HCT116 (cell line): ENCODE results near the gene ZBTB20. TPM values are rescaled to one million over a fixed set of nuclear protein-coding genes. Genes with fewer than 3 reads are reported as not detected.
A peak's percentile ranks its signal among the peaks of the same experiment; 100 is the strongest.

ENCODE experiments used
- ATAC-seq: fragments of 200-7000 bp; cut with Tn5 transposase; 2 replicates; pipeline ENCODE4 v1.9.1; 2020; ENCODE audit warnings: mild to moderate bottlenecking, moderate library complexity
- BruUV-seq: library from RNA; stranded (reverse); fragments of 400-500 nt; replicated peaks from 2 replicates; lab custom pipeline; 2021; lab: Mats Ljungman, UMichigan
- CTCF ChIA-PET: fragments of 300-600 bp; sonication (Branson Sonifier 250); formaldehyde crosslinking; loops from one replicate; lab custom pipeline; 2021; ENCODE audit warnings: antibody characterized with exemption; lab: Charles Lee
- POLR2A ChIA-PET: fragments of 300-600, 350-600 bp; sonication (Branson Sonifier 250); formaldehyde crosslinking; loops from one replicate; lab custom pipeline; 2021; ENCODE audit warnings: antibody characterized with exemption; lab: Charles Lee
- RAD21 ChIA-PET, 2 experiments: fragments of 300-600 bp; sonication (Branson Sonifier 250); formaldehyde crosslinking; loops; one replicate each; lab custom pipeline; 2023; ENCODE audit warnings: low total read pairs in 2 of 2; ENCODE audit not compliant: uncharacterized antibody in 2 of 2, unreplicated experiment in 2 of 2, low non-redundant PET in 1 of 2; lab: Charles Lee
- DNase-seq: peaks from one replicate; pipeline ENCODE4 v3.0.0-alpha.2; 2010; ENCODE audit warnings: low read depth, low spot score
- H2AFZ ChIP-seq: fragments of 200-600 bp; shearing (Covaris generic), sonication (generic); 2 replicates; pipeline ENCODE4 v1.6.1; 2017; ENCODE audit warnings: low read depth, mixed run types, mixed read lengths, antibody characterized with exemption, low read length; ENCODE audit not compliant: poor library complexity, severe bottlenecking
- H3K27ac ChIP-seq: 2 replicates; pipeline ENCODE4 v1.5.1; 2012; ENCODE audit warnings: low read depth, low read length
- H3K27me3 ChIP-seq: fragments of 200-600 bp; sonication (generic); 2 replicates; pipeline ENCODE4 v1.6.1; 2016; ENCODE audit warnings: mixed run types, low read length, mixed read lengths; ENCODE audit not compliant: insufficient read depth
- H3K36me3 ChIP-seq, 2 experiments: fragments of 200-500 bp in 1 of 2; fragments of 200-600 bp in 1 of 2; sonication (Bioruptor generic) in 1 of 2; sonication (generic) in 1 of 2; 2 replicates each; pipeline versions ENCODE4 v1.5.1 to v1.6.1; 2014 to 2016; ENCODE audit warnings: low read length in 2 of 2, inconsistent platforms in 1 of 2, mixed read lengths in 1 of 2, mixed run types in 1 of 2; ENCODE audit not compliant: insufficient read depth in 2 of 2, control insufficient read depth in 1 of 2
- H3K4me1 ChIP-seq, 2 experiments: fragments of 200-600 bp in 1 of 2; sonication (generic) in 1 of 2; 2 replicates each; pipeline versions ENCODE4 v1.5.1 to v1.6.1; 2012 to 2017; ENCODE audit warnings: low read length in 2 of 2, inconsistent platforms in 1 of 2, mild to moderate bottlenecking in 1 of 2, mixed read lengths in 1 of 2, mixed run types in 1 of 2, moderate library complexity in 1 of 2; ENCODE audit not compliant: insufficient read depth in 2 of 2, control insufficient read depth in 1 of 2
- H3K4me2 ChIP-seq: fragments of 200-600 bp; sonication (generic); 2 replicates; pipeline ENCODE4 v1.6.1; 2017; ENCODE audit warnings: mixed run types, low read length, mixed read lengths
- H3K4me3 ChIP-seq, 2 experiments: fragments of 200-600 bp in 1 of 2; sonication (generic) in 1 of 2; replicated peaks in 1 of 2; 2 replicates each; pipeline ENCODE4 v1.5.1; 2011 to 2016; ENCODE audit warnings: low read length in 2 of 2, control low read depth in 1 of 2, low read depth in 1 of 2, mild to moderate bottlenecking in 1 of 2, mixed read lengths in 1 of 2, mixed run types in 1 of 2
- H3K79me2 ChIP-seq: fragments of 200-600 bp; sonication (generic); 2 replicates; pipeline ENCODE4 v1.6.1; 2017; ENCODE audit warnings: mild to moderate bottlenecking, mixed run types, low read length, moderate library complexity, mixed read lengths; ENCODE audit not compliant: insufficient read depth
- H3K9ac ChIP-seq: fragments of 200-600 bp; sonication (generic); 2 replicates; pipeline ENCODE4 v1.6.1; 2016; ENCODE audit warnings: low read length, mixed read lengths
- H3K9me2 ChIP-seq: fragments of 200-600 bp; sonication (generic), shearing (Covaris generic); 2 replicates; pipeline ENCODE4 v1.6.1; 2017; ENCODE audit warnings: mixed run types, mild to moderate bottlenecking, moderate library complexity; ENCODE audit not compliant: insufficient read depth
- H3K9me3 ChIP-seq, 2 experiments: fragments of 200-500 bp in 1 of 2; fragments of 200-600 bp in 1 of 2; sonication (Bioruptor generic) in 1 of 2; sonication (generic) in 1 of 2; 2 replicates each; pipeline ENCODE4 v1.6.1; 2014 to 2017; ENCODE audit warnings: low read length in 2 of 2, mixed read lengths in 2 of 2, inconsistent platforms in 1 of 2, low read depth in 1 of 2, mild to moderate bottlenecking in 1 of 2, mixed run types in 1 of 2, moderate library complexity in 1 of 2; ENCODE audit not compliant: control insufficient read depth in 1 of 2, insufficient read depth in 1 of 2
- H4K20me1 ChIP-seq: fragments of 200-600 bp; sonication (generic), shearing (Covaris generic); 2 replicates; pipeline ENCODE4 v1.6.1; 2017; ENCODE audit warnings: mixed run types, mild to moderate bottlenecking, moderate library complexity; ENCODE audit not compliant: insufficient read depth
- ATF3 ChIP-seq: IDR thresholded peaks from 2 replicates; pipeline ENCODE4 v1.6.1; 2012
- CBX3 ChIP-seq: IDR thresholded peaks from 2 replicates; pipeline ENCODE4 v1.6.1; 2012; ENCODE audit warnings: low read depth
- CEBPB ChIP-seq: IDR thresholded peaks from 2 replicates; pipeline ENCODE4 v1.6.1; 2012; ENCODE audit warnings: low read depth
- CTCF ChIP-seq, 3 experiments: fragments of 200-600 bp in 1 of 3; sonication (generic) in 1 of 3; IDR thresholded peaks in 2 of 3; conservative IDR thresholded peaks in 1 of 3; 2 replicates each; pipeline ENCODE4 v1.5.1; 2012 to 2017; ENCODE audit warnings: low read depth in 2 of 3, low read length in 2 of 3, antibody characterized with exemption in 1 of 3, borderline replicate concordance in 1 of 3, control low read depth in 1 of 3, mild to moderate bottlenecking in 1 of 3, mixed read lengths in 1 of 3, mixed run types in 1 of 3, moderate library complexity in 1 of 3; ENCODE audit not compliant: insufficient read depth in 1 of 3
- FOSL1 ChIP-seq: IDR thresholded peaks from 2 replicates; pipeline ENCODE4 v1.6.1; 2012; ENCODE audit warnings: low read depth
- JUND ChIP-seq: IDR thresholded peaks from 2 replicates; pipeline ENCODE4 v1.6.1; 2012
- POLR2AphosphoS5 ChIP-seq: IDR thresholded peaks from 2 replicates; pipeline ENCODE4 v1.6.1; 2011; ENCODE audit warnings: mild to moderate bottlenecking, low read depth, low read length, moderate library complexity
- REST ChIP-seq: IDR thresholded peaks from 2 replicates; pipeline ENCODE4 v1.6.1; 2012; ENCODE audit warnings: low read depth
- SP1 ChIP-seq: IDR thresholded peaks from 2 replicates; pipeline ENCODE4 v1.6.1; 2012; ENCODE audit warnings: low read depth
- YY1 ChIP-seq: IDR thresholded peaks from 2 replicates; pipeline ENCODE4 v1.6.1; 2011; ENCODE audit warnings: low read length, low read depth, moderate library complexity, mild to moderate bottlenecking; ENCODE audit not compliant: insufficient replicate concordance; ENCODE audit errors: extremely low read depth
- intact Hi-C: fragments of 100-400 bp; cut with micrococcal nuclease; formaldehyde crosslinking; loops from 2 replicates; pipeline ENCODE4 v1.10.0; 2022
- total RNA-seq: library from RNA; stranded (reverse); gene quantifications from one replicate; pipeline ENCODE4 v1.2.1, GENCODE V29; 2021; ENCODE audit not compliant: unreplicated experiment

Gene ZBTB20
- total RNA-seq, 1 experiment from 2014 or later: 42.1 TPM

GRCh38 chr3:114498539-114499370, 648.3 kb downstream of the ZBTB20 start:
- Histone ChIP-seq H3K4me2 (peak overlapping the region; percentile 70), H3K9ac (peak overlapping the region; percentile 55), H3K9me2 (no peaks in the 10 kb centered on the region), H3K36me3 (no peaks in the 10 kb centered on the region; a peak in 1 of 4 replicates), H3K27ac (peak overlapping the region; percentile 77), H3K27me3 (no peaks in the 10 kb centered on the region), H3K79me2 (peaks cover 88% of the 10 kb centered on the region), H2AFZ (no peak overlapping the region), H3K4me1 (peaks cover 82 to 89% of the 10 kb centered on the region in 2 experiments), H3K9me3 (no peaks in the 10 kb centered on the region), H4K20me1 (no peaks in the 10 kb centered on the region), H3K4me3 (peak overlapping the region in 1 of 2 experiments; percentile 38; a peak in 2 of 4 replicates)
- ChIA-PET POLR2A (interaction anchor here (0.9 kb wide), 1 partner anchor 9 kb away, joined by 3 read pairs; no protein-coding TSS in a partner anchor), RAD21 (interaction anchor here in 1 of 2 experiments (0.8 kb wide), 1 partner anchor 98 kb away, joined by 3 read pairs; no protein-coding TSS in a partner anchor), CTCF (interaction anchor here (1.2 to 1.3 kb wide), 2 partner anchors 8 to 80 kb away, joined by 3 read pairs; no protein-coding TSS in a partner anchor)
- peak; percentile 91 for ATAC-seq
- intact Hi-C loops: loop anchor here (2.0 kb wide), 1 partner anchor 144 kb away; no protein-coding TSS in a partner anchor
- TF ChIP-seq REST: no peak
- peak; percentile 77 for TF ChIP-seq SP1
- TF ChIP-seq CEBPB: 0 out of 2 replicates have a peak, but pooled peaks have one; percentile 15
- peak; percentile 88 for TF ChIP-seq JUND
- TF ChIP-seq FOSL1: peak; percentile 83
- 0 out of 2 replicates have a peak, but pooled peaks have one; percentile 65 for TF ChIP-seq CBX3
- no peak for TF ChIP-seq CTCF (IDR thresholded peaks at IDR 0.05 in 2 of 3, conservative IDR thresholded peaks at IDR 0.05 in 1 of 3; ENCODE audit: borderline replicate concordance in 1 of 3, insufficient read depth in 1 of 3, low read depth in 2 of 3, low read length in 2 of 3)
- TF ChIP-seq ATF3: no peak
- peak; percentile 35; the same call in 1 of the 2 replicates for TF ChIP-seq POLR2AphosphoS5
- TF ChIP-seq YY1: peak; percentile 35
- BruUV-seq: TSS peak; percentile 48
- DNase-seq: peak; percentile 94
